IPS DF 4.7 (cell line): ENCODE results near the gene NAV2.

Experiments used
- DNase-seq: peaks from one replicate; pipeline ENCODE4 v3.0.0-alpha.2; 2013; ENCODE audit warnings: low spot score; ENCODE audit errors: extremely low read depth

NAV2 gene

DNA sequence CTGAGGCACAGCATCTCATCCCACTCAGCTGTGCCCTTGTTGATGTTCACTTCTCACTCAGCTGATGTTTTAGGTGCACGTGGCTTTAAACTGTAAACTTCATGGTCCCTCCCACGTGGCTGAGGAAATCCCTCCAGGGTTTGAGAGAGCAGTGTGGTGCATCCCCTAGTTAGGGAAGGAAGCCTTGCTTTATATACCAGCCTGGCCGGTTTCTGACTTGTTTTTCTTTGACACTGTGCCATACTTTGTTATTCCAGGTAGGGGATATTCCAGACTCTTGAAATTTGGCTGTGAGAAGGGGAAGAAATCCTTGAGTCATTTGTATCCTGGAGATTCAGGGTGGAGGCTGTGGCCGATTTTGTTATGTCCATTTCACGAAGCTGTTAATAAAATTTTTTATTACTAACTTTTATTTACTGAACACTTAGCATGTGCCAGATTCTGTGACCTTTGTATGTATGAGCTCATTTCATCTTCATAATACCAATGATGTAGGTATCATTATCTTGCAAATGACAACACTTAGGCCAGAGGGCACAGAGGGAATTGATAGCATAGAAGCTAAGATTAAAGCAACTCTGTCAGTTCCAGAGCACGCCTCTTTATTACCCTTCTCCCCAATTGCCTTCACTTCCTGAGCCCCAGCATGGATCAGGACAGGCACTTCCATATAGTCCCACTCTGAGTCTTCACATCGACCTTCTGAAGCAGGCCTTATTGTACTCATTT, 116.6 kb downstream of the NAV2 start:
- DNase-seq, result no peak

DNA sequence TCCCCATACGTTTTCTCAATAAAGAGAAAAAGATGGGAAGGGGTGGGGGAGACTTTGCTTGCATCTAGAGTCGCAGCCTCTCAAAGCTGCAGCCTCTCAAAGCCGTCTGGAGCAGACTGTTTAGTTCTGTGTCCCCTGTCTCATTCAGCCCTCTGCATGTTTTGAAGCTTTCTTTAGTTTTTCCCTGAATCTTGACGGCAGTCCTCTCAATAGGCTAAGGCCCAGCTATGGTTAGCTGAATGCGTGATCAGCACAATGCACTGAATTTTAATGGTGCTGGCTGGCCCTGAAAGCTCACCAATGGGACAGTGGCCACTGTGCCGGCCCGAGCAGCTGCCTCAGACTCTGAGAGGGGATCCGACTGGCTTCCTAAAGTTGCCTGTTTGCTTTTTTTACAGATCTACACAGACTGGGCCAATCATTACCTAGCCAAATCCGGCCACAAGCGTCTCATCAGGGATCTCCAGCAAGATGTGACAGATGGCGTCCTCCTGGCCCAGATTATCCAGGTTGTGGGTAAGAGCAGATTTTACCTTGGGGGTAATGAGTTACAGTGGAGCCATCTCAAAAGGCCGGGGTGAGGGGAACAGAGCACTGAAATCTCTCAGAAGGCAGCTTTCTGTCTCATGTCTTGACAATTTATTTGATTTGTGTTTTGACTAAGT, 119.6 kb downstream of the NAV2 start:
- no peak for DNase-seq

DNA sequence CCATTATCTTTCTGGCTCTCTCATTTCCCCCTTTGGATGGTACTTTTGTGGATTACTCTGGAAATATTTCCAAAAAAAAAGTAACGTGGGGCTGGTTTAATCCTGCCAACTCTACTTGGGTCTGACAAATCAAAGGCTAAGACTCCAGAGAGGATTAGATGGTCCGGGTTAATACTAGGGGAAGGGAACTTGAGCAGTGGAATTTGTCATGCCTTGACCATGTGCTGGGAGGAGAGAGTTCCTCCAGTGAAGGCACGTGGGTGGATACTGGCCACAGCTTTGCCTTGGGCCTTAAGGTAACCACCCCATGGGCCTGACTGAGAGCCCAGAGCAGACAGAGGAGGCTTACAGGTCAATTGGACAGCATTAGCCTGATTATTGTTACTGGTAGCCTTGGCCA, 120.3 kb downstream of the NAV2 start:
- no peak for DNase-seq

DNA sequence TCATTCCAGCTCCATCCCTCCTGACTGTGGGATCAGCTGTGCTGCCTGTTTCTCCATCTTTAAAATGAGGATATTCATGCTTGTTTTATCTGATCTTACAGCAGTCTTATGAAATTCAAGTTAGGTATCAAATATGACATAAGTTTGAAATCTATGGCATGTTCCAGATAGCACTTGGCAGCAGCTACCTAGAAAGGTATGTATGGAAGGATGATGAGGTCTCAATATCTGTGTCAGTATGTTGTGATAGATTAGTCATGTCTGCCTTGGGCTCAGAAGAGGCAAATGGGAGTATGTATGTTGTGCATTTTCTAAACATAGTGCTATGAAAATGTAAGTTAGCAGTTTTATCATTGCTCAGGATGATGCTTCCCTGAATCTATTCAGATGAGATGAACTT, 122.1 kb downstream of the NAV2 start:
- no peak for DNase-seq

DNA sequence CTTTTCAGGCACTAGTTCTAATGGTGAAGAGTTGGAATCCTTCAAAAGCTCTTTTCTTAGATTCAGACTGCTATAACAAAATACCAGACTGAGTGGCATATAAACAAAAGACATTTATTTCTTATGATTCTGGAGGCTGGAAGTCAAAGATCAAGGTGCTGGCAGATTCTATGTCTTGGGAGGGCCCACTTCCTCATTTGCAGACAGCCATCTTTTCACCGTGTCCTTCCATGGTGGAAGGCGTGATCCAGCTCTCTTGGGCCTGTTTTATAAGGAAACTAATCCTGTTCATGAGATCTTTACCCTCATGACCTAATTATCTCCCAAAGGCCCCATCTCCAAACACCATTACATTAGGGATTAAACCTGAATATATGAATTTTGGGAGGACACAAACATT, 124.0 kb downstream of the NAV2 start:
- DNase-seq, result no peak

DNA sequence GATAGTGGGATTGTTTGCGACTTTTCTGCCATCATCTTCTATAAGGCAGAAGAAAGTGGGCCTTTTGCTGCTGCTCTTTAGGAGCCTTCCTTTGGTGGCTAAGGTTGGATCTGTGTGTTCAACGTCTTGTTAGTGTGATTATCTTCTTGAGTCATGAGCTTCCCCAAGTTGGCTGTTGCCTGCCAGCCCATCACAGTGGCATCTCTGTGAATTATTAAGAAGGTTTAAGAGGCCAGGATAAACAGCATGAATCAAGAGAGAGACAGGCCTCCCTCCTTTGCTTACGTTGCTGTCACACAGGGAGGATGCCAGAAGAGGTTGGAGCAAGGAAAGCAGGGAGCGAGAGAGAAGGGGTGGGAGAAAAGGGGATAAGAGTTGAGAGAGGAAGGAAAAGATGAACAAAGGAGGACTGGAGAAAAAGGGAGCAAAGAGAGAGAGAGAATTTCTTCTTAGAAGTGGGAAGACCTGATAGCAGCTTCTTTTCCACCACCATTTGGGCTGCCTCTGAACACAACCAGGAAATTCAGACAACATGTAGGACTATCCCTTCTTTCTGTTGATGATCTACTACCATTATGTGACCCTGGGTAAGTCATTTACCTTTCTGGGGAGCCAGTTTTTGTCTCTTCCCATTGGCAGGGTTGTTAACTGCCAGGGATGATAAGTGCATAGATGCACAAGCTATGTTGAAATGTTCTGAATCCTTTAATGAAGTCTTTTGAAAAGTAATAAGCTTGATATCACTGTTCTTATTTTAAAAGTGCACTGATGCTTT, 126.5 kb downstream of the NAV2 start:
- no peak for DNase-seq

DNA sequence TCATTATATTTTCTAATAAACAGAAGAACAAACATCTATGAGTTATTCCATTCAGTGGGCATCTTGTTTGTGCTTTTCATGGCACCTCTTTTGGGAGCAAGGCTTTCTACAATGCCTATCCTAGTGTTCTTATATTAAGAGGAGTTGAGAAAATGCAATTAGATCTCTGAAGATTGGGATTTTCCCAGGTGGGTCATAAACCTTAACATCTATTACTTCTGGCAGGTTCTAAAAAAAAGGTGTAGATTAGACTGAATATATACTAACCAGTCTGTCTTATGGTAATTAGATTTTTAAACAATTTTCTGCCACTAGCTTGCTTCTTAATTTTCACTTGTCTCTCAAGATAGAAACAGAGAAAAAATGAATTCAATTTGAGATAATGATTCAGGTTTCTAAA, 128.3 kb downstream of the NAV2 start:
- no peak for DNase-seq

DNA sequence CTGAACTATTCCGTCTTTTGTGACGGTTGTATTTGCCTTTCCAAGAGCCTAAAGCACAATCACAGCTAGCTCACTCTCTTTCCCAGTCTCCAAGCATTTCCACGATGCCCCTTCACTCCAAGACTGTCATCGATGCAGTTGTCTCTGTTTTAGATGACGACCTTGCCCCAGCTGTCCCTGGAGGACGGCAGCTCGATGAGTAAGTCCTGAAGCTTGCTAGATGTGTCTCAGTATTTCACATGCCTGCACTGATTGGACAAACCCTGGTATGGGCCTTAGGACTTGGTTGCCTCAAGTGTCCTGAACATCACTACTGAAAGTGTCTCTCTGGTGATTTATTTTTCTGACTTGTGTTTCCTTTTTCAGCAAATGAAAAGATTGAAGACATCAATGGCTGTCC, 129.9 kb downstream of the NAV2 start:
- no peak for DNase-seq

DNA sequence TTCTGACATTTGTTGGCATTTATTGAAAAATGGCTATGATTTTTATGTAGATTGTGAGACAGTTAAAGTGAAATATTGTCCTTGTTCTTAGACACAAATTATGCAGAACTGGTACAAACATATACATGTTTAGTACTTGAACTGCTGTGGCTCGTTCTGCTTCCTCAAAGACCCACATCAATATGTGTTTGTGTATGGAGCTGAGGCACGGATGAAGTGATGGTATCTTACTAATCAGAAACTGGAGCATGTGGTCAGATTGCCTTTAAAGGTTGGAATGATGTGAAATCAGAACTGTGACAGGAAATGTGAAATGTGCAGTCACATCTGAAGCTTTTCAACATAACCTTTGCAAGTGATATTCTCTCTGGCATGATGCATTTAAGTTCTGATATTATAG, 130.4 kb downstream of the NAV2 start:
- no peak for DNase-seq

DNA sequence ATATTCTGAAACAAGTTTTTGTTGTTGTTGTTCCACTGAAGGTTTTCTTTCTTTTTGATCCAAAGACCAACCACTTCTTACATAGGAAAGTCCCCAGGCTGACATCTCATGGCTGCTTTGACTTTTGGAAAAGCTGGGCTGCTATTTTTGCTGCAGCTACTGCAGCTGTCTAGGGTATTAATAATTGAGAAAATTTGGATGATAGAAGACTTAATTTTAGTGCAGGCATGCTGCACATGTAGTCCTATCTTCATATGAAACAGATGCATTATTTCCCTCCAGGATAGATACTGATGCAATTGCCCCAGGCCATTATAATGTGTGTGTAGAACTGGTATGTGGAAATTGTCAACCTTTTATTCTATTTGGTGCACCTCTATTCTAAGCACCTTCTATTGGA, 131.4 kb downstream of the NAV2 start:
- DNase-seq, result no peak

DNA sequence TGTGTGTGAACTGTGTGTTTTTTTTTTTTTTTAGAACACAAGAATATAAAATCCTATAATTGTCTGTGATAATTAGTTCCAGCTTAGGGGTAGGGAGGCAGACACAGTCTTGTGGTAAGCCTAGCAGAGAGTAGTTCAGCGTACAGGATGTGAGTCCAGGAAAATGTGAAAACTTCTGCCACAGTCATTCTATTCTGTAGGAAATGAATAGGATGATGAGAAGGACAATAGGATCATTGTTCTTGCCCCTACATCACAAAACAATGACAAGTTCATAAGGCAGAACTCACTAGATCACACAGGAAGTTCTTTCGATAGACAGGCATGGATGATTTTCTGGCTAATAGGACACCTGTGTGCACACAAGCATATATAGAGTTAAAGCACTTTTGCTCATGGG, 132.2 kb downstream of the NAV2 start:
- no peak for DNase-seq

DNA sequence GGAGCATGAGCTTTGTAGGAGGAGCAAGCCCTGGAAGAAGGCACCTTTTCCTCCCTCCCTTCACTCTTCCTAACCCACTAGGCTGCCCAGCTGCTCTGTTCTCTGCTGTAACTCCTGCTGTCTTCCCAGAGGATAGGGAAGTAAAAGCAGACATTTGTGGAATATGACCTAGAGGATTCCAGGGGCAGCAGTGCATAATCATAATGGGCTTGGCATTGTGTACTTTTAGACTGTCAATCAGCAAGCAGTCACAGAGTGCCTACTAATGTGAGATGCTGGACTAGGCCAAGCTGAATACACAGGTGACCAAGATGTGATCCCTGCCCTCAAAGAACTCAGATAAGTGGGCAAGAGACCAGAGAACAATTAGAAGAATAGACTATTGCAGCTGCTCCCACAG, 133.0 kb downstream of the NAV2 start:
- DNase-seq, result no peak

DNA sequence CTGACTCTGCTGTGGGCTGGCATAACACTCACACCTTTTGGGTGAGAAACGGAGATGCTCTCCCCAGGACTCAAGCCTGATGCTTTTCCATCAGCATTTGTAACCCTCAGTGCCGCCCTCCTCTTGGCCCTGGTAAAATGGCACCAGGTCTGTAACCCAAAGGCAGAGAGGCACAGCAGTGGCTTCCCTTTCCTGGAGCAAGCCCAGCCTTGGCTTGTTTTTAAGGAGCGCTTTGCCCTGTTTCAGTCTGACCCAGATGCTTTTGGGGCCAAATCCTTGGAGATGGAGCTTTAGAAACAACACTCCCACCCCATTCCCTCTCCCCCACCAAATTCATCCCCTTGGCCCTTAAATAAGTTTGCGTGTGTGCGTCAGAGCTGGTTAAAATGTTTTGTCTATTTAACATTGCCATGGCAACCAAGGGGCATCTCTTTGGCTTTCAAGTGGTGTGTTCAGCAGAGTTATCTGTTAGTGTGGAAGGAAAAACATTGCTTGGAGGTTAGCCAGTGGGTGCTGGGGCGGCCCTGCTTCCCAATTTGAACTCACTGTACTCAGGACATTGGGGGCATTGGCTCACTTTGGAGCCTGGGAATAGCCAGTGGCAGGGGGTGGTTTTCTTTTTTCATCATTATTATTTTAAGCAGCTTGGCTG, 134.1 kb downstream of the NAV2 start:
- no peak for DNase-seq

DNA sequence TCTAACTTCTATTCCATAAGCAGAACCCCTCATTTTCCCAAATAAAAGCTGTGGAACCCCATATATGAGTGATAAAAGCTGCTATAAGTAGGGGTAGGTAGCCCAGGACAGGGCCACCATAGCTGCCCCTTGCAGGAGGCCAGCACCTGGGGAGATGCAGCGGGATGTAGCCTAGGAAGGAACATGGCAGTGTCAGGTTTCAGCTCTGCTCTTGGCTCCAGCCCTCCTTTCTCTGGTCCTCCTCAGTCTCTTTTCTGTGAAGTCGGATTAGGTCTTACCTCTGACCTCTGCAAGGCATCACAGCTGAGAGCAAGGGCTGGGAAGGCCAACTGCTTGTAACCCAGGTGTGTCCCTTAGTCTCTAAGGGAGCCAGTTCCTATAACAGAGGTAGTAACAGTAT, 135.6 kb downstream of the NAV2 start:
- DNase-seq, result no peak

DNA sequence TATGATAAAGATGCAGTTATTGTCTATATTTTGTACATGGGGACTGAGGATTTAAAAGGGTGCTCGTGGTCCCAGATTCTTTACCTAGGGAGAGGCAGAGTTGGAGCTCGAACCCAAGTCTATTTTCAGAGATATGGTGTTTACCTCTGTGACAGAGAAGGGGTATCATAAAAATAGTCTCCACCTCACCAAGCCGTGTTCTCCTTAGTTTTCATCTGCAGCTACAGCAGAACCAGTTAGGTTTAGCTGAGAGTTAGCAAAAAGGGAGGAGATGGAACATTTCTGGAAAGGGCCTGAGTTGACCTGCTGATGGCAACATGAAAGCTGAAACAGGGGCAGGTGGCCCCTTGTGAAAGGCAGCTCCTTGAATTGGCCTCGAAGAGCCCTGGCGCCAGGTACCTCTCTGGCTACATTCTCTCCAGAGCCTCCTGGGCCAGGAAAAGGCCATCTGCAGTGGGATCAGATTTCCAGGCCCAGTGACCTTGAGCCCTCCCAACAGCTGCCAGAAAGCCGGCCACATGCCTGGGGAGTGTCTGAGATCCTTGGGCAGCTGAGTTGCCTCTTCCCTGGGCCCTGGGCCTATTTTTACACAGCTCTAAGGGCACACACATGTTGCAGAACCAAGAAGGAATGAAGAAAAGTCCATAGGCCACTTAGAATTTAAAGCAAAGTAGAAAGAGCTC, 136.6 kb downstream of the NAV2 start:
- no peak for DNase-seq

DNA sequence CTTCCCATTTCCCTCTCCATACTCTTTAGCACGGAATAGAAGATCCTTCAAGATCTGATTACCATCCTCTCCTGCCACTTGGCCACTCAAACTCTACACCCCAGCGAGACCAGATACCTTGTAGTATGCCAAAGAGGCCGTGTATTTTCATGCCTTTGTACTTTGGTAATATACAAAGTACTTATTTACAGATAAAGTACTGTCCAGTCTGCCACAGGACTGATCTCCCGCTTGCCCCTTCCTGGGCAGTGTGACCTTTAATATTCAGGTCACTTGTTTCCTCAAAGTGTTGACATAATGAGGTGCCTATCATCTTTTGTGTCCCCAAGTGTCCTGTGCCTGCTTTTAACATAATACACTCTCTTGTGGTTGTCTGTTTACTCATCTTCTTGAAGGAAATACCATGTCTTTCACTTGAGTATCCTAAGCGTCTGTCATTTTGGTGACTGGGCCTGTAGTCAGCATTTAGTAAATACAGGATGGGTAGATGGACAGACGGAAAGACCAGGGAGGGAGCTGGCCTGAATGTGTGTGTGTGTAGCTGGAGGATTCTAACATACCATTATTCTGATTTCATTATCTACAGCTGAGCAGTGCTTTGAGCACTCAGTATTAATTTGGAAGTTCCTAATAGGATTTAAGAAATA, 137.4 kb downstream of the NAV2 start:
- no peak for DNase-seq

DNA sequence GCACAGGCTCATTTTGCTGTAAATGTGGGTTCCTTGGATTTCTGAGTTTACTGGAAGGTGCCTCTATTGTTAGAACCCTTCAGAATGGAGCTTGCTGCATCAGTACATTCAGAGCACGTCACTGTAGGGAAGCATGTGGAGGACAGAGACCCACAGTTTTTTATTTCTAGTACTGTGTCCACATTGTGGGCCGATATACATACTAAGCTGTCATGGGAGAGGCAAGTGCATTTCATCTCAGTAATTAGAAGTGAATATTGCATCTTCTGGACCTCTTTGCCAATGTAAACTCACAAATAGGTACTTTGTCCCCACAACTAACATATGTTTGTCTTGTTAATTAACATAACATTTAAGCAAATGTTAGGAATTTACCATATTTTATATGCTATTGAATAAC, 139.7 kb downstream of the NAV2 start:
- DNase-seq, result no peak

DNA sequence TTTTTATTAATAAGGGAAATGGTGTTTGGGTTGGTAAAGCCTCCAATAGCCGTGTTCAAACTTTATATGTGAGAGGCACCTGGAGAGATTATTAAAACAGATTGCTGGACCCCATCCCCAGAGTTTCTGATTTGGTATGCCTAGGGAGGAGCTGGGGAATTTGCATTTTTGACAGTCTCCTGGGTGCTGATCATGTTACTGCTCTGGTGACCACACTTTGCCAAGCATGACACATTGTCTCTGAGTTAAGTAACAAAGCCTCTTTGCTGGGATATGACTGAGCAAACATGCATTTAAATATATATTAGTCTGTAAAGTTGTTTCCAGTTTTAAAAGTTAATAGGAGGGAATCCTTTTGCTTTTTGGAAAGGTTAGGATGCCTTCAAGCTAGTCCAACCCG, 140.4 kb downstream of the NAV2 start:
- DNase-seq, result no peak

DNA sequence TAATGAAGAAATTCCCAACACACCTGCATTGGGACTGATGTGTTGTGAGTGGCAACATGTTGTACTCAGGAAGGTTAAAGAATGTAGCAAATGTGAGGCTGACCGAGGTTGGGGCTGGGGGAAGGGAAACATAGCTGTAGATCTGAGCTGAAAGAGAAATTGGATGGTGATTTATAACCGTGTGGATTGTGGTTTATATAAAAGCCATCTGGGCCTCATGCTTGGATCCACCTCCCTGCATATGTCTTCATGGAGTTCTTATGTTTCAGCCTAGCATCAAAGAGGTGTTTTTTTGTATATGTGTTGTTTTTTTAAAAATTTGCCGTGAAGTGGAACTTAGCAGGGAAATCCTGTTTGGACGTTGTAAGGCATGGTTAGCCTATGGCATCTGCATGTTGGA, 141.3 kb downstream of the NAV2 start:
- no peak for DNase-seq

DNA sequence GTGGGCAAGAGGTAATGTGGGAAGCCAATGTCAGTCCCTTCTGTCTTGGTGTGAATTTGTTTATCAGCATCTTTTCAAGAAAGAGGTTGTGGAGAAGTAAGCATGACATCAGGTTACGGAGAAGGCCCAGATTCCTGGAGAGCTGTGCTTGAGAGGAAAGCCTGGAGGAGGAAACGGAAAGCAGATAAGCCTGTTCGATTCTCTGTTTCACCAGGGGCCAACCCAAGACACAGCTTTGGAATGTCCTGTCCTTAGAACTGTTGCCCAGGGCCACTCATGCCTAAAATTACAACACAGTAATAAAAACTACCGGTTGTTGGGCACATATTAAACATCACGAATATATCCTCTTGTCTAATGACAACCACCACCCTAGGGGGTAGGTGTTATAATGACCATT, 148.5 kb downstream of the NAV2 start:
- DNase-seq, result no peak

DNA sequence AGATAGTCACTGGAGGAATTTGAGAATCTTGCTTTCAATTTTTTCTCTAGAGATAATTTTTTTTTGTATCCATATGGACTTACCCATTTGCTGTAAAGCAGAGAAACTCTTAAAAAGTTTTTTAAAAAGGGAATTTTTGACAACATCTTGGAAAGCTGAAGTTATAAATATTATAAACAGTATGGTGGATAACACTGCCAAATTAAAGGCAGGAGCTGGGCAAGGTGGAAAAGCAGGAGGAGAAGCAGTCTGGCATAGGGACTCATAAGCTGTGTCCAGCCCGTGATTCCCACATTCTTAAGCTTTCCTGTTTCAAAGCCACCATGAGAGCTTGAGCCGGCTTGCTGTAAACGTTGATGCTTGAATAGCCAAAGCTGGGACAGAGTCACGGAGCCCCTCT, 149.5 kb downstream of the NAV2 start:
- no peak for DNase-seq
